ENCODE data around the gene ZAP70. TPM values are rescaled to one million over a fixed set of nuclear protein-coding genes. Genes with fewer than 3 reads are reported as not detected.

ZAP70 gene
- total RNA-seq, 1 experiment from 2014 or later = 0.61 TPM

DNA sequence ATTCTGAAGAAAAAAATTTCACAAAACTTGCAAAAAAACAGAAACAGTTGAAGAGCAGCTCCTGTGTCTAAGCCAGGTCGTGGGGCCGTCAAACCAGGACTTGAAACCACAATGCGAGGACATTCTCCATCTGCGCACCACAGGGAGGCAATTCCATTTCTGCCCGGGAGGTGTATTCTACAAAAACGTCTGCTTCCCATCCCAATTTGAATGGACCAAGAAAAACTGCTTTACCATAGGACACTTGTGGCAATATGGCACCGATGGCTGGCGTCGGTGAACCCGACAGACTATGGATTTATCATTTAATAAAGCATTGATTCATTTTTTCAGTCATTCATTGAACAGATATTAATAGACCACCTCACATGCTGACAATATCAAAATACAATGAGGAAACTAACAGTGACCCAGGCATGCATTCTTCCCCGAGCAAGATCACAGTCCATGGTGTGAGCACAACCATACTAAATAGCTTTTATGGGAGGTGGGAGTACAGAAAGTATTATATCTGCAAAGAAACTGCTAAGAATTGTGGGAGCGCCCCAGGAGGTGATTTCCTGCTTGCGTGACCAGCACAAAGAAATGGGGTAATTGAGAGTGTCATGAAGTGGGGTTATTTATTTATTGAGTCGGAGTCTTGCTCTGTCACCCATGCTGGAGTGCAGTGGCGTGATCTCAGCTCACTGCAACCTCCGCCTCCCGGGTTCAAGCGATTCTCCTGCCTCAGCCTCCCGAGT, 10.5 kb upstream of the ZAP70 start:
- Mint-ChIP-seq H3K4me1 (peaks cover 13% of the 10 kb centered on the region), H3K9me3 (no peaks in the 10 kb centered on the region), H3K4me3 (no peak overlapping the region), H3K27ac (no peak overlapping the region), H3K36me3 (no peaks in the 10 kb centered on the region), H3K27me3 (ENCODE audit: low read depth) (peaks cover 6% of the 10 kb centered on the region; the same call in 1 of the 2 replicates)
- ChIA-PET POLR2A (no interaction called here), CTCF (interaction anchor here (1.2 to 7.3 kb wide), 4 partner anchors 9 to 112 kb away, joined by 4 to 124 read pairs (median 36); partner anchors contain the start of genes ACTR1B and ZAP70)
- no peak for ATAC-seq
- no peak for TF ChIP-seq SMAD4 (CRISPR knock-in tag; IDR thresholded peaks at IDR 0.05)
- TF ChIP-seq, protein P1, sequence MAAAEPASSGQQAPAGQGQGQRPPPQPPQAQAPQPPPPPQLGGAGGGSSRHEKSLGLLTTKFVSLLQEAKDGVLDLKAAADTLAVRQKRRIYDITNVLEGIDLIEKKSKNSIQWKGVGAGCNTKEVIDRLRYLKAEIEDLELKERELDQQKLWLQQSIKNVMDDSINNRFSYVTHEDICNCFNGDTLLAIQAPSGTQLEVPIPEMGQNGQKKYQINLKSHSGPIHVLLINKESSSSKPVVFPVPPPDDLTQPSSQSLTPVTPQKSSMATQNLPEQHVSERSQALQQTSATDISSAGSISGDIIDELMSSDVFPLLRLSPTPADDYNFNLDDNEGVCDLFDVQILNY (CRISPR knock-in tag; IDR thresholded peaks at IDR 0.05) = no peak
- no peak for TF ChIP-seq RELA (CRISPR knock-in tag; IDR thresholded peaks at IDR 0.05; ENCODE audit: borderline replicate concordance)
- TF ChIP-seq IRF2 (CRISPR knock-in tag; IDR thresholded peaks at IDR 0.05; ENCODE audit: borderline replicate concordance, low read depth) = no peak
- no peak for TF ChIP-seq GABPB1 (CRISPR knock-in tag; IDR thresholded peaks at IDR 0.05)
- TF ChIP-seq CREB1 (CRISPR knock-in tag; IDR thresholded peaks at IDR 0.05) = no peak
- TF ChIP-seq, protein P2, sequence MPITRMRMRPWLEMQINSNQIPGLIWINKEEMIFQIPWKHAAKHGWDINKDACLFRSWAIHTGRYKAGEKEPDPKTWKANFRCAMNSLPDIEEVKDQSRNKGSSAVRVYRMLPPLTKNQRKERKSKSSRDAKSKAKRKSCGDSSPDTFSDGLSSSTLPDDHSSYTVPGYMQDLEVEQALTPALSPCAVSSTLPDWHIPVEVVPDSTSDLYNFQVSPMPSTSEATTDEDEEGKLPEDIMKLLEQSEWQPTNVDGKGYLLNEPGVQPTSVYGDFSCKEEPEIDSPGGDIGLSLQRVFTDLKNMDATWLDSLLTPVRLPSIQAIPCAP (CRISPR knock-in tag; IDR thresholded peaks at IDR 0.05) = no peak
- TF ChIP-seq, protein P3, sequence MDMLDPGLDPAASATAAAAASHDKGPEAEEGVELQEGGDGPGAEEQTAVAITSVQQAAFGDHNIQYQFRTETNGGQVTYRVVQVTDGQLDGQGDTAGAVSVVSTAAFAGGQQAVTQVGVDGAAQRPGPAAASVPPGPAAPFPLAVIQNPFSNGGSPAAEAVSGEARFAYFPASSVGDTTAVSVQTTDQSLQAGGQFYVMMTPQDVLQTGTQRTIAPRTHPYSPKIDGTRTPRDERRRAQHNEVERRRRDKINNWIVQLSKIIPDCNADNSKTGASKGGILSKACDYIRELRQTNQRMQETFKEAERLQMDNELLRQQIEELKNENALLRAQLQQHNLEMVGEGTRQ (CRISPR knock-in tag; IDR thresholded peaks at IDR 0.05) = no peak
- TF ChIP-seq, protein P4, sequence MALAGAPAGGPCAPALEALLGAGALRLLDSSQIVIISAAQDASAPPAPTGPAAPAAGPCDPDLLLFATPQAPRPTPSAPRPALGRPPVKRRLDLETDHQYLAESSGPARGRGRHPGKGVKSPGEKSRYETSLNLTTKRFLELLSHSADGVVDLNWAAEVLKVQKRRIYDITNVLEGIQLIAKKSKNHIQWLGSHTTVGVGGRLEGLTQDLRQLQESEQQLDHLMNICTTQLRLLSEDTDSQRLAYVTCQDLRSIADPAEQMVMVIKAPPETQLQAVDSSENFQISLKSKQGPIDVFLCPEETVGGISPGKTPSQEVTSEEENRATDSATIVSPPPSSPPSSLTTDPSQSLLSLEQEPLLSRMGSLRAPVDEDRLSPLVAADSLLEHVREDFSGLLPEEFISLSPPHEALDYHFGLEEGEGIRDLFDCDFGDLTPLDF (CRISPR knock-in tag; IDR thresholded peaks at IDR 0.05) = no peak
- TF ChIP-seq ZNF671 (CRISPR knock-in tag; IDR thresholded peaks at IDR 0.05) = no peak
- no peak for TF ChIP-seq HMGA2 (CRISPR knock-in tag; IDR thresholded peaks at IDR 0.05)
- no peak for TF ChIP-seq TEAD4 (CRISPR knock-in tag; IDR thresholded peaks at IDR 0.05)
- TF ChIP-seq ELF4 (CRISPR knock-in tag; IDR thresholded peaks at IDR 0.05; ENCODE audit: low read depth) = no peak
- TF ChIP-seq, protein P5, sequence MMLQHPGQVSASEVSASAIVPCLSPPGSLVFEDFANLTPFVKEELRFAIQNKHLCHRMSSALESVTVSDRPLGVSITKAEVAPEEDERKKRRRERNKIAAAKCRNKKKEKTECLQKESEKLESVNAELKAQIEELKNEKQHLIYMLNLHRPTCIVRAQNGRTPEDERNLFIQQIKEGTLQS (CRISPR knock-in tag; conservative IDR thresholded peaks at IDR 0.05) = no peak
- TF ChIP-seq, protein P6, sequence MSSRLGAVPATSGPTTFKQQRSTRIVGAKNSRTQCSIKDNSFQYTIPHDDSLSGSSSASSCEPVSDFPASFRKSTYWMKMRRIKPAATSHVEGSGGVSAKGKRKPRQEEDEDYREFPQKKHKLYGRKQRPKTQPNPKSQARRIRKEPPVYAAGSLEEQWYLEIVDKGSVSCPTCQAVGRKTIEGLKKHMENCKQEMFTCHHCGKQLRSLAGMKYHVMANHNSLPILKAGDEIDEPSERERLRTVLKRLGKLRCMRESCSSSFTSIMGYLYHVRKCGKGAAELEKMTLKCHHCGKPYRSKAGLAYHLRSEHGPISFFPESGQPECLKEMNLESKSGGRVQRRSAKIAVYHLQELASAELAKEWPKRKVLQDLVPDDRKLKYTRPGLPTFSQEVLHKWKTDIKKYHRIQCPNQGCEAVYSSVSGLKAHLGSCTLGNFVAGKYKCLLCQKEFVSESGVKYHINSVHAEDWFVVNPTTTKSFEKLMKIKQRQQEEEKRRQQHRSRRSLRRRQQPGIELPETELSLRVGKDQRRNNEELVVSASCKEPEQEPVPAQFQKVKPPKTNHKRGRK (CRISPR knock-in tag; IDR thresholded peaks at IDR 0.05; ENCODE audit: borderline replicate concordance) = no peak
- no peak for TF ChIP-seq NR2C2 (CRISPR knock-in tag; IDR thresholded peaks at IDR 0.05)
- no peak for TF ChIP-seq ZNF416 (CRISPR knock-in tag; IDR thresholded peaks at IDR 0.05)
- no peak for TF ChIP-seq ZNF317 (CRISPR knock-in tag; IDR thresholded peaks at IDR 0.05; ENCODE audit: borderline replicate concordance, low read depth)
- no peak for TF ChIP-seq RORB (CRISPR knock-in tag; IDR thresholded peaks at IDR 0.05)
- TF ChIP-seq, protein P7, sequence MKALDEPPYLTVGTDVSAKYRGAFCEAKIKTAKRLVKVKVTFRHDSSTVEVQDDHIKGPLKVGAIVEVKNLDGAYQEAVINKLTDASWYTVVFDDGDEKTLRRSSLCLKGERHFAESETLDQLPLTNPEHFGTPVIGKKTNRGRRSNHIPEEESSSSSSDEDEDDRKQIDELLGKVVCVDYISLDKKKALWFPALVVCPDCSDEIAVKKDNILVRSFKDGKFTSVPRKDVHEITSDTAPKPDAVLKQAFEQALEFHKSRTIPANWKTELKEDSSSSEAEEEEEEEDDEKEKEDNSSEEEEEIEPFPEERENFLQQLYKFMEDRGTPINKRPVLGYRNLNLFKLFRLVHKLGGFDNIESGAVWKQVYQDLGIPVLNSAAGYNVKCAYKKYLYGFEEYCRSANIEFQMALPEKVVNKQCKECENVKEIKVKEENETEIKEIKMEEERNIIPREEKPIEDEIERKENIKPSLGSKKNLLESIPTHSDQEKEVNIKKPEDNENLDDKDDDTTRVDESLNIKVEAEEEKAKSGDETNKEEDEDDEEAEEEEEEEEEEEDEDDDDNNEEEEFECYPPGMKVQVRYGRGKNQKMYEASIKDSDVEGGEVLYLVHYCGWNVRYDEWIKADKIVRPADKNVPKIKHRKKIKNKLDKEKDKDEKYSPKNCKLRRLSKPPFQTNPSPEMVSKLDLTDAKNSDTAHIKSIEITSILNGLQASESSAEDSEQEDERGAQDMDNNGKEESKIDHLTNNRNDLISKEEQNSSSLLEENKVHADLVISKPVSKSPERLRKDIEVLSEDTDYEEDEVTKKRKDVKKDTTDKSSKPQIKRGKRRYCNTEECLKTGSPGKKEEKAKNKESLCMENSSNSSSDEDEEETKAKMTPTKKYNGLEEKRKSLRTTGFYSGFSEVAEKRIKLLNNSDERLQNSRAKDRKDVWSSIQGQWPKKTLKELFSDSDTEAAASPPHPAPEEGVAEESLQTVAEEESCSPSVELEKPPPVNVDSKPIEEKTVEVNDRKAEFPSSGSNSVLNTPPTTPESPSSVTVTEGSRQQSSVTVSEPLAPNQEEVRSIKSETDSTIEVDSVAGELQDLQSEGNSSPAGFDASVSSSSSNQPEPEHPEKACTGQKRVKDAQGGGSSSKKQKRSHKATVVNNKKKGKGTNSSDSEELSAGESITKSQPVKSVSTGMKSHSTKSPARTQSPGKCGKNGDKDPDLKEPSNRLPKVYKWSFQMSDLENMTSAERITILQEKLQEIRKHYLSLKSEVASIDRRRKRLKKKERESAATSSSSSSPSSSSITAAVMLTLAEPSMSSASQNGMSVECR (CRISPR knock-in tag; IDR thresholded peaks at IDR 0.05; ENCODE audit: borderline replicate concordance) = no peak
- no peak for DNase-seq (ENCODE audit: low spot score)

Data from WTC11 (cell line).